Adipose tissue (tissue), 3 donors: Measurements from ENCODE around the gene UNCX. TPM values are rescaled to one million over a fixed set of nuclear protein-coding genes. Genes with fewer than 3 reads are reported as not detected.

ENCODE experiments used
- H3K27ac ChIP-seq: one replicate; pipeline ENCODE4 v1.5.1; 2013; ENCODE audit warnings: low read depth, low read length
- WGBS, 3 donors: extraction: QIAGEN DNeasy Blood & Tissue Kit; methylation state at CpG; one replicate each; pipeline ENCODE4 v1.1.7; 2013; 5-methylcytosine and 5-hydroxymethylcytosine counted together
- polyA plus RNA-seq, 3 donors: library from polyadenylated mRNA; stranded (reverse); fragments of 200-250 nt; gene quantifications; one replicate each; pipeline ENCODE4 v1.2.3, GENCODE V29; 2013
- donor health status: healthy with polysubstance abuse.
- donor health status: Bipolar disorder and iron deficiency.
- donor health status: healthy.

The UNCX gene
- polyA plus RNA-seq, 3 donors, result not detected

DNA sequence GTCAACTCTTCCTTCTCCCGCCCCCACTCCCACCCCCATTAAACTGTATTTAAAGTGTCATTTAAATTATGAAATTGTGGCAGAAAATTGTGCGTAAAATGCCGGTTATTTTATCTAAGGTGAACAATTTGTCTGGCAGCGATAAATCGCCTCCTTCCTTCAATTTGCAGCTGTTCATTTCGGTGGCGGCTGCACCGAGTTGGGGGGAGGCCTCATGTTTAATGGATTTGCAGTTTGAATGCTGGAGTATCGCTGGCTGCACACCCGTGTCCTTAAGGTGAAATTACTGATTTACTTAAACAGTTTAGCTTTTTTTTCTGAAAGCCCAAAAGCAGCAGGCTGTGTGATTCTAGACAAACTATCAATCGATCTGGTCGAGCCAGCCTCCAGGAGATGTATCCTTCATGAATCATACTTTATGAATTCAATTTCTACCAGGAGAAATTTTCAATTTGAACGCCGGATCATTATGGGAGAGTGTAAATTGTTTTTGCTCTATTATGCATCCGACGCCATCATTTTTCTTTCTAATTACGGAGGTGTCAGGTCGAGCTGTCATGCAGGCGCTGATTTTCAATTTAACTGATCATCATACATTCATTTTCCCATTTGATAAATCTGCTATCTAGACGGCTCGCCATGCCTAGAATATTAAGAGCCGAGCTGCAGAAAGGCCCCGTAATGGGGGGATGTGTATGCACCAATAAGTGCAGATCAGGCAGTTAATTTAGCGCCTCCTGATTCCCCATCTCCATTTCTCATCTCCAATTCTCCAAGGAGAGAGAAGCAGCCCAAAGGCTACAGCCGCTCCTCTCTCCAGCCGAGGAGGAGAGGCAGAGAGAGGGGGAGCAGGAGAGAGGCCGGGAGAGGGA, 6.5 kb downstream of the UNCX start:
- no peak overlapping the region for H3K27ac ChIP-seq
- 10 to 11% (median 11%) methylated on average over 27 of the region's 27 CpGs for WGBS, 3 donors

DNA sequence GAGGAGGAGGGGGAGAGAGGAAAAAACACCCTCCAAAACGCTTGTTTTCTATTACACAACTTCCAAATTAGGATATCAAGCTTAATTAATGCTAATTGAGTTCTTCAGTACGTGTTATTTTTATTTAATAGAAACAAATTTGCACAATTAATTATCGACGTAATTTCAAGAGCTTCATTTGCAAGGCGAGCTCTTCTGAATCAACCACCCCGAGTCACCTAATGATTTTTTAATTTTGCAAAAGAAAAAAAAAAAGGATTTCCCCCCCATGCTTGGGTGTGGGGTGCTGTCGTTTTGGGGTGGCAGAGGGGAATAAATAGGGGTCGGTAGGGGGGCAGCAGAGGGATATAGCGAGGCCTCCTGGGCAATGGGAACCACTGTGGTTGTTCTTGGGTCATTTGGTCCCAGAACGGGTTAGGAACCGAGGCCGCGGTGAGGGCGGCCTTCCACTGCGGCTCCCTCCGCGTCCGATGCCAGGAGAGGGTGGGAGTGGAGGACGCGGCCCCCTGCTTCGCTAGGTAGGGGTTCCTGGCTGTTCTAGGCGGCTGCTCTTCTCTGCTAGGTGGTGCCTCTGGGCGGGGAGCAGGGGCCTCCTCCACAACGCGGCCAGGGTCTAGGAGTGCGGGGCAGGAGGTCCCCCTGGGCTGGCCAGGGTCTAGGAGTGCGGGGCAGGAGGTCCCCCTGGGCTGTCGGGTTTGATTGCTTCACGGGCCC, 7.3 kb downstream of the UNCX start:
- no peak overlapping the region for H3K27ac ChIP-seq
- WGBS, 3 donors, result 4 to 10% (median 8%) methylated on average over 29 of the region's 29 CpGs

DNA sequence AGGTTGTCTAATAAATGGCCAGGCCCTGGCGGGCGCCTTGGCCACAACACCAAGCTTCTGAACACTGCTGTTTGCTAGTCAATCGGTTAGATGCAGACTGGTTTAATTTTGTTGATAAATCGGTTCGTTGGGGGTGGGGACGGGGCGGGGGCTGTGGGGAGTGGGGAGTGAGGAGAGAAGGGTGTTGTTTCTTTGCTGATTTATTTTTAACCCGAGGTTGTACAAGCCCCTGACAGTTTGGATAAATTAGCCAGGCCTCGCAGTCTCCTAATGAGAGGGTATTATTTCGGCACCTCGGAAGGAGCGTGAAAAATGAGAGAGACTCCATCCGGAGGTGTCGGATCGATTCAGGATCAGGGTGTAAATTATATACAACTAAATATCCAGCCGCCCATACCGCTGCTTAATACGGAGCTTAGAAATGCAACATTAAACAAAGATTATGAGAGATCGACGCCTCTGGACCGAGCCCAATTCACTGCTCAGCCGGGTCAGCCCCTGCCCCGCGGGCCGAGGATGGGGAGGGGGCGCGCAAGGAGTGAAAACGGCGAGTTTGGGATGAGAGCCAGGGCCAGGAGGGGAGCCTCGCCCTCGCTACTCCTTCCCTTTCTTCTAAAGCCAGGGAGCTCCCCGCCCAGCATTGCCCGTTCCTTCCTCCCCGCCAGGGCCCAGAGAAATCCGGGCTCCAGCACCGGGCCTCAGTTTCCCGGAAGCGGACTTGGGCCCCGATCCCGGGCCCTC, 8.0 kb downstream of the UNCX start:
- H3K27ac ChIP-seq, result no peak overlapping the region

DNA sequence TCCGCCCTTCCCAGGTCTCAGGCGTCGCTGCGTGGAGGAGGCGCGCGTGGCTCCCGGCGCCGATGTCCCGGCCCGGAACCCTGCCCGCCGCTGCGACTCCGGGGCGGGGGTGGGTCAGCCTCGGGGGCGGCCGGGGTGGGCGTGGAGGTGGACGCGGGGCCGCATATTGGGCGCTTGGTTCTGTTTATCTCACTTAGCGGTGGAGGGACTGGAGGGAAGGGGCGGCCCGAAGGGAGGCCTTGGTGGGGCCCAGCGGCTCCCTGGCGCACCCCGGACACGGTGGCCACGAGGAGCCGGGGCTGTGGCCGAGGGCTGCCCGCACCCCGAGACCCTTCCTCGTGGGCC, 8.6 kb downstream of the UNCX start:
- H3K27ac ChIP-seq, result no peak overlapping the region
- WGBS, 3 donors, result 2 to 7% (median 6%) methylated on average over 31 to 38 of the region's 38 CpGs

More for the DNA sequence above, 8.0 kb downstream of the UNCX start:
- WGBS, 3 donors, result 7 to 8% (median 7%) methylated on average over 39 to 40 of the region's 40 CpGs

DNA sequence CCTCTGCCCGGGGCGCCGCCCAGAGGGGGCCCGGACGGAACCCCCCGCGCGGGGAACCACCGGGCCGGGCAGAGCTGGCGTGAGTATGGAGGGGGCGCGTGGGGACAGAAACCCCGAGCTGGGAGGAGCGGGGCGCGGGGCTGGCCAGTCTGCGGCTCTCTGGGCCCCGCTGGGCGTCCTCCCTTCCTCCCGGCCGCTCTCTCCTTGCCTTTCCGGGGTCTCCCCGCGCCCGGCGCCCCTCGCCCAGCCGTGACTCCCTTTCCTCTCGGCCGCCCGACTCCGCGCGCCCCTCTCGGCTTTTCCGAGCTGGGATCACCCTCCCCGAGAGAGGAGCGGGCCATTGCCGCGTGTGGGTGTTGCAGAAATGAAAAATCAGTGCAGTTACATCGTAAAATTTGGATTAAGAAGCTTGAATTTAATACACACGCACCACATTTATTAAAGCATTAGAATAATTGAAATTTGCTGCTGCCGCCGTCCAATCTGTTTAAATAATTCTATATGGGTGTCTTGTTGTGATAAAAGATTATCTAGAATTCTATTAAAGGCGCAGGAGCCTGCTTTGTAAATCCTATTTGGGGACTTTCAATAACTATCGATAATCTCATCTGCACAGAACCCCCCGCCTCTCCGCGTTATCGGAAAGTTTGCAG, 9.1 kb downstream of the UNCX start:
- WGBS, 3 donors, result 3 to 7% (median 6%) methylated on average over 31 to 51 of the region's 51 CpGs
- H3K27ac ChIP-seq, result no peak overlapping the region

DNA sequence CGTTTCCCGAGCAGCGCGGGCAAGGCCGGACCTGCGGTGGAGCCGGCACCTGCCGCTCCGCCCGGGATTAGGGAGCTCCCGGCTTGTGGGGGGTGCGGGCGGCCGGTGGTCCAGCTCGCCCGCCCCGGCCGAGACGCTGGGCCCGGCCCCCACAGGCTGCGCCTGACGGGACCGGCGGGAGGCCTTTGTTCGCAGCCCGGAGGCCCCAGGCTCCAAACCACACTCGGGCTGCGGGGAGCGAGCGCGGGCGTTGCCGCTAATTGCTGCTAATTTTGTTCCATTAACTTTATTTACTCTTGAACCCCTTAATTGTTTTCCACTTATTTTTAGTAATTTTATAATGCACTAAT, 9.6 kb downstream of the UNCX start:
- WGBS, 3 donors, result 3 to 7% (median 6%) methylated on average over 33 of the region's 33 CpGs
- no peak overlapping the region for H3K27ac ChIP-seq

DNA sequence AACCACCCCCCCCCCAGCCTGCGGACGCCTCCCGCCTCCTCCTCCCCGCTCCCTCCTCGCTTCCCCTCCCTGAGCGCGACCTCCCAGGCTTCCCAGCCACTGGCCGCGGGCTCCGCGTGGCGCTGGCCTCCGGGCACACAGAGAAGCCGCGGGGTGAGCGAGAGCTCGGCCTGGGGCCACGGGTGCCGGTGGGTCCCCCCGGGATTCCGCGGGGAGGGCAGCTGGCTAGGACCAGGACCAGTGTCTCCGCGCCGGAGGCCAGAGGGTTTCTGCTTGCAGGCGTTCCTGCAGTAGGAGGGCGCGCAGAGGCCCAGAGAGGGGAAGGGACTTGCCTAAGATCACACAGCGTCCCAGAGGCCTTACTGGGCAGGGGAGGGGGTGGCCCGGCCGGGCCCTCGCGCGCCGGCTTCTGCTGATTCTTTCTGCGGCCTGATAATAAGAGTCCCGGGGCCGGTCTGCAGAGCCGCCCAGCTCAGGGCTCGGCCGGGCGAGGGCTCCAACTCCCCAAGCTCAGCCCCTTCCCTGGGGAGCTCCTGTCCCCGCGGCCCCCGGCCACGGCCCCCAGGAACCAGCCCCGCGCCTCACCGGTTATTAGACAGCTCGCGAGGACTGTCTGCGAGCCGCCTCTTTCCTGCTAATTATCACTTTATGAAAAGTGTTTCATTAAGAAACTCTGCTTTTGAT, 10.1 kb downstream of the UNCX start:
- WGBS, 3 donors, result 7 to 8% (median 8%) methylated on average over 46 to 53 of the region's 53 CpGs
- no peak overlapping the region for H3K27ac ChIP-seq

DNA sequence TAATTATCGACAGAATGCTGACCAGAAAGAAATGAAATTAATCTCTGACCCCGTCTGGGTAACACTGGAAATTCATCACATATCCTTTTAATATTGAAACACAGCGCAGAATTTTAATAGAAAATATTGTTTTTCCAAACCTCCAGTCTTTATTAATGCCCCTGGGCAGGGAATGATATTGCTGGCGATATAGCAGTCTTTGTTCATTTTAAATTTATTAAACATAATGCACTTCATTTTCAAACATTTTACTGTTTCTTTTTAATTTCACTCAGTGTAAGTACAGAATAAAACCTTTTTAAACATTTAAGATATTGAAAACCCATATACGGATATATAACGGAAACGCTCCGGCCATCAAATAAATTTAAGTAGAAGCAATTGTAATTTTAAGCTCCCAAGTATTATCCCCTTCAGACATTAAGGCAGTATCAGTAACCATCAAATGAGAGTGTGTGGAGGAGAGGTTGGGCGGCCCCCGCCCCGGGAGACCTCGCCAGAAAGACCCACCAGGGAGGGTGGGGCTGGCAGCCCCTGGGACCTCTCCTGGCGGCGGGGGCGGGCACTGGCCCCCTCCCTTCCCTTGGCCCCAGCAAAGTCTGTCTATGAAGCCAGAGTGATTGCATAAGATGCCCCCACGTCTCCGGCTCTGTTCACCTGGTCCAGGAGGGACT, 10.8 kb downstream of the UNCX start:
- H3K27ac ChIP-seq, result no peak overlapping the region
- 10 to 15% (median 11%) methylated on average over 17 of the region's 17 CpGs for WGBS, 3 donors

DNA sequence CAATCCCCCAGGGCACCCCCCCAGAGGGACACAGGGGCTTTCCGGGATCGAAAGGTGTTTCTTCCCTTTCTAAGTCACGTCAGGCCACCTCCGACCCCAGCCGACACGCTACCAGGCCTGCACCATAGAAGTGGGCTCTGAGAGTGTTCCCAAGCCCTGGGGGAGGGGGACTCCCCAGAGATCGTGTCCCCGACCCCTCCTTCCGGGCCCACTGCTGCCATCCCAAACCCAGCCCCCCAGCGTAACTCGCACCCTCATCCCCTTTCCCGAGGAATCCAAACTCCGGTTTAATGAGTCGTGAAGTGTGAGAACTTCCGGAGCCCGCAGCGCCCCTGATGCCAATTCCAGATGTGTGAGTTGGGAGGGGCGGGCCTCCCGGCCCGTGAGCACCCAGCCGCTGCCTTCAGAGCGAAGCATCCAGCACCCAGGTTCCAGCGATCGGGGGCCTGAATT, 11.3 kb downstream of the UNCX start:
- WGBS, 3 donors, result 4 to 8% (median 7%) methylated on average over 24 of the region's 24 CpGs

DNA sequence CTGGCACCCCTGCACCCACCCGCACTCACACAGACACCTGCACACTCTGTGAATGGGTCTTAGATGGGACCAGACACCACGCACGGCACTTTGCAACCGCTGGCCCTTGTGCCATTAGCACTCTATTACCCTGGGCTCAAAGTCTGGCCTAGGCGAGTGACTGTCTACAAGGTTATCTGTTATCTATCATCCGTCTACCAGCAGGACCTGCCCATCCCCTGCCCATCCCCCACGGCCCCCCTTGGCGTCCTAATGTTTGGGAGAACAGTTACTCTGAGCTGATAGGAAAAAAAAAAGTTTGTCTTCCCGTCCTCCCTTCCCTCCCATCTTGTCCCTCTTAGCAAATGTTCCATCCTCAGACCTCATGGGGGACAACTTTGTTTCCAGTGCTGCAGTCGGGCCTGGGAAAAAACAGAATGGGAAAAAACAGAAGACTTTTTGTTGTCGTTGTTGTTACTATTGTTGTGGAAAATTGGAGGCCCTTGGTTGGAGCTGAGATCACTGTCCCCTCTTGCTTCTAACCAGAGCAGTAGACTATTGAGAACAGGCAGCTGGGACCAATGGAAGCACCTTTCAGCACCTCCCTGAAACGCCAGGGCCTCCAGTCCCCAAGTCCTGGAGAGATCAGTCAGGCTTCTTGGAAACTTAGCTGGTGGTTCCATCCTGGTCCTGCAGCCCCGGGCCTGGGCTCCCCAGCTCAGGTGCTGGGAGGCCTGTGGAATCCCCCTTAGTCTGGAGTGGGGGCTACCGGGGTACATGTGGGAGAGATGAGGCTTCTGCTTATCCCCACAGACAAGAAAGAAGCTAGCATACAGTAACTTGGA, 12.2 kb downstream of the UNCX start:
- no peak overlapping the region for H3K27ac ChIP-seq
- 15 to 18% (median 15%) methylated on average over 14 of the region's 14 CpGs for WGBS, 3 donors

More for the DNA sequence above, 11.3 kb downstream of the UNCX start:
- H3K27ac ChIP-seq, result no peak overlapping the region

DNA sequence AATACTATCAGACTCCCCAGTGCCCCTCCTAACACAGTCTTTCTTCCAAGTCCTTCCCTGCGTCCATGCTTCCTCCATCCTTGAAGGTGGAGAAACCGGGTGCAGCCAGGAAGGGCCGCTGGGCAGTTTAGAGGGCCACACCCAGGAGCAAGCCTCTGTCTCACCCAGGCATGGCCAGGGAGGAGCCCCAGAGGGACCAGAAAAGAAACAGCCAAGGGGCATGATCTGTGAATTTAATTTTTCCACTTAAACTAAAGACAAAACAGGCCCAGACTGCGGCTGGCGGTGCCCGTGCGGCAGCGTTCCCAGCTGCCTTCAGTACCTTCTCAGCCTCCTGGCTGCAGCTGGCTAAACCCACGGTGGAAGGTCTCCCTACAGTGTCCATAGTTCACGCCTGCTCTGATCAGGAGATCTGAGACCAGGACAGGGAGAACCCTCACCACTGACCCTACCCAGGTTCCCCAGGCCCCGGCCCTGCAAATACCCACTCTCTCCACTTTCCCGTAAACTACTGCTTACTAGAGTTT, 12.9 kb downstream of the UNCX start:
- no peak overlapping the region for H3K27ac ChIP-seq
- 18 to 23% (median 20%) methylated on average over 12 of the region's 12 CpGs for WGBS, 3 donors

DNA sequence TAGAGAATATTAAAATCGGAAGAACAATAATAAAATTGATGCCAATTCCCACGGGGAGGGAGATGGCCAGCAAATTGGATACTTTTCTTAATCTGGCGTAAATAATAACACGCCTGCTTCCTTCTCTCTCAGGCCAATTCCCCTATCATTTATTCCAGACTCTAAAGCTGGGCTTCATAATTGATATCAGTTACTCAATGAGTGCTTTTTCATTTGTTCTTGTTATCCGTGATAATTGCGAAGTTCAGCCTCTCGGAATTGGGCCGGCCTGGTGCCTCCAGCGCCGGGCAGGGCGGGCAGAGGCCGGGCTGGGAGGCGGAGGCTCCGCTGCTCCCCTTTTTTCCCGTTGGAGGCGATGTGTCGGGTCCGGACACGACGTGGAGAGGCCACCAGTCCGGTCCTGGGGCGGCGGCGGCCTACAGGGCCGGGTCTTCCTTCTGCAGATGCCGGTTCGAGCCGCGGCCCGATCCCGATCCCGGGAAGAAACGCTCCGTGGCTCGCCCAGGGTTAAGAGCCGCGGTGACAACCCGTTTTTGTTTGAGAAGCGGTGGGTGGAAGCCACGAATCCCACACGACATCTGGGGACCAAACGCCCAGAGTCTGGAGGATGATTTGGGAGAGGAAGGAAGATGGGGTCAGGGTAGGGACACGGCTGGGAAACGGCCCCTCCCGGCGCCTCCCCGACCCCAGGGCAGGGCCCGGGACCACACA, 13.6 kb downstream of the UNCX start:
- WGBS, 3 donors, result 8 to 10% (median 9%) methylated on average over 47 to 48 of the region's 48 CpGs
- no peak overlapping the region for H3K27ac ChIP-seq

DNA sequence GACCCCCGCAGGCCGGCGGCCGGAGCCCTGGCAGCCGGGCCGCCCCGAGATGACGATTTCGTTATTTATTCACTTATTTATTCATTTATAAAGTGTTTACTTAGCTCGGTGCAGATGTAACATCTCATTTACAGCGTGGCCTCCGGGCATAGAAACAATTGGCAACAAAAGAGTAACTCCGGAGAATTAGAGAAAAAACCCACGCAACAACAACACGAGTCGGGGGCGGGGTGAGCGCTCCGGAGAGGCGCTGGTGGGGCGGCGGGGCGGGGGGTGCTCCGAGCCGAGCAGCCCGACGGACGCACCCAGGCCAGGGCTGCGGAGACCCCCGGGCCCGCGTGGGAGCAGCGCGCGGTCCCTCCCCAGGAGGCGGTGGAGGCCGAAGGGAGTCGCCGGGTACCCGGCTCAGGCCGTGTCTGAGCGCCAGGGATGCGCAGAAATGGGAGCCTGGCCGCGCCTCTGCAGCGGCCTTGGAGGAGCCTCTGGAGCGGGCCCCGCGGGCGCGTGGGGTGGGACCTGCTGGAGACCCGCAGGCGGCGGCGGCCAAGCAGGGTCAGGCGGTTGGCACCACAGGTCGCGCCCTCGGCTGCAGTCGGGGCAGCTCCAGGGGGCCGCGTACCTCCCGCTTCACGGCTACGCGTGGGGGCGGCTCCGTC, 14.3 kb downstream of the UNCX start:
- H3K27ac ChIP-seq, result no peak overlapping the region
- 3 to 6% (median 4%) methylated on average over 51 to 68 of the region's 68 CpGs for WGBS, 3 donors

DNA sequence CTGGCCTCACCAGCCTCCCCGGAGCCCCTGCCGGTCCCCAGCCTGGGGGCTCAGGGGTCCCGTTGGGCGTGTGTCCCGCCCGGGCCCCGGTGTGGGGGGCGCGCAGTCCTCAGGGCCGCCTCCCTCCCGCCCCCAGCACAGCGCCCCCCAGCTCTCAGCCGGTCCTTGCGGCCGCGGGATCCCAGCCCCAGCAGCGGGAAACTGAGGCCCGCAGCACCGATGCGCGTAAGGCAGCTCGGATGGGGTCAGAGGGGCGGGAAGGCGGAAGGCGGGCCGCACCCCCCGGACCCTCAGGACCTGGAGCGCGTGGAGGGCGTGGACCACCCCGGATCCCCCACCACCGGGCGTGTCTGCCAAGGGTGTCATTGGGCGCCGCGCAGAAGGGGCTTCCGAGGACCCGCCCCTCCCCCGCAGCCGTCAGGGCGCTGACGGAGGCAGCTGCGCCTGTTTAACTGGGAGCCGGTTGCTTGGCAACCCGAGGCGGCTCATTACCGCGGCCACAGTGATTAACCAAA, 14.9 kb downstream of the UNCX start:
- no peak overlapping the region for H3K27ac ChIP-seq
- WGBS, 3 donors, result 2 to 5% (median 4%) methylated on average over 46 to 48 of the region's 48 CpGs

DNA sequence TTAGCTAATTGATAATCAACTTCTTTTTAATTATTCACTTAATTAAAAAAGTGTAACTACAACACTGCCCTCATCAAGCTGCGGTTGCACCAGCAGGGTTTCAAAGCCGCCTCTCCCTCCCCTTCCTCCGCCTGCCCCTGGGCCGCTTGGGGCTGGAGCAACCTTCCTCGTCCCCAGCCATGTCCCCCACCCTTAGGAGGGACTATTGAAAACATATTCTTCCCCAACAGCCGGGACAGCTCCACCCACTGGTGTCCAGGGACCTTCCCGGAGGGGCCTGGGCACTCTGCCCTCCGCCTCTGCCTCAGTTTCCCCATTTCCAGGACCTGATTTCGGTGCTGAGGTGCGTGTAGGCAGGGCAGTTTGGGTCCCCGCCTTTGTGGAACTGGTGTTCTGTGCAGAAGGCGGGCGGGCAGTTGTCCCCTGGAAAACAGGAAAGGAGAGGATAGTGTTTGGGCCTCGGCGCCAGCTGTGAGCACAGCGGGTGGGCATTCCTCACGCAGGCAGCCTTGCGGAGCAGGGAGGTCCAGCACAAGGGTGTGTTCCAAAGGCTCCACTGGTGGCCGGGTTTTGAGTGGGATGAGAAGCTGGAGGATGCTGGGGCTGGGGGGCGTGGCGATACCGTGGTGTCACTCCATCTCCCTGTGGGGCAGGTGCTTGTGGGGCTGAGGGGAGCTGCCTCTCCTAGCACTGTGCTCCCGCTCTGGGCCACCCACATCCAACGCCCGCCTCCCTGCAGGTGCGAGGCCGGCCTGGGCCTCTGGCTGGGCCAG, 15.7 kb downstream of the UNCX start:
- WGBS, 3 donors, result 6 to 7% (median 6%) methylated on average over 26 to 27 of the region's 27 CpGs

More for the DNA sequence above, 15.7 kb downstream of the UNCX start:
- H3K27ac ChIP-seq, result no peak overlapping the region
